ENCODE results near the gene DCUN1D2. TPM values are rescaled to one million over a fixed set of nuclear protein-coding genes. Genes with fewer than 3 reads are reported as not detected.

The DCUN1D2 gene
- total RNA-seq, 1 experiment from 2014 or later = 11.6 TPM

DNA sequence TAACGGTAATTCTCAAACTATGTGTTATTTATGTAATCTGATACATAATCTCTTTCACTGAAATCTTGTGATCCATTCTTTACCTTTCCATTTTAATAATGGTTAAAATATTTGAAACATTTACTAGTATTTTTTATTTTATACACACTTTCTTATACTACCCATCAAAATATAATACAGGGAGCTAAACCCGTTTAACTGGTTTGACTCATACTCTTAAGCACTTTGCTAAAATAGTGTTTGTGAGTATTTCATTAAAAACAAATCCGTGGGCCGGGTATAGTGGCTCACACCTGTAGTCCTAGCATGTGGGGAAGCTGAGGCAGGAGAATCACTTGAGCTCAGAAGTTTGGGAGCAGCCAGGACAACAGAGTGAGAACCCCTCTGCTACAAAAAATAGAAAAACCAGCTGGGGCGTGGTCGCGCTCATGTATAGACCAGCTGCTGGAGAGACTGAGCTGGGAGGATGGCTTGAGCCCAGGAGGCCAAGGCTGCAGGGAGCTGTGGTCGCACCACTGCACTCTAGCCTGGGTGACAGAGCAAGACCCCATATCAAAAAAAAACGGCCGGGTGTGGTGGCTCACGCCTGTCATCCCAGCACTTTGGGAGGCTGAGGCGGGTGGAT lies 43.8 kb upstream of the DCUN1D2 start:
- Histone ChIP-seq H3K27ac (ENCODE audit: low read length) (no peak overlapping the region), H3K27me3 (ENCODE audit: low read length) (no peaks in the 10 kb centered on the region), H3K4me3 (ENCODE audit: low read length) (no peak overlapping the region), H3K9me3 (ENCODE audit: low read length) (no peaks in the 10 kb centered on the region), H3K9ac (ENCODE audit: low read length) (no peak overlapping the region), H2AFZ (ENCODE audit: low read length) (no peak overlapping the region), H3K4me2 (ENCODE audit: low read length) (no peak overlapping the region), H3K4me1 (ENCODE audit: insufficient read depth, low read length) (peaks cover 16% of the 10 kb centered on the region), H3F3A (ENCODE audit: low read length, unreplicated experiment) (no peaks in the 10 kb centered on the region), H3K79me2 (ENCODE audit: low read length) (no peaks in the 10 kb centered on the region), H3K36me3 (ENCODE audit: low read depth, low read length) (peaks cover 4% of the 10 kb centered on the region; the same call in 1 of the 2 replicates), H4K20me1 (ENCODE audit: low read length) (no peaks in the 10 kb centered on the region), H3K9me2 (replicated peaks; ENCODE audit: low read length) (no peaks in the 10 kb centered on the region)
- ChIA-PET CTCF (no interaction called here), POLR2A (ENCODE audit: unreplicated experiment) (no interaction called here)
- ATAC-seq (peak; percentile 31; the same call in 1 of the 2 replicates), DNase-seq (peak; percentile 54)
- BruUV-seq (replicated peaks) = TSS peak; percentile 17
- intact Hi-C loops (cut with micrococcal nuclease) = no loop called here
- TF ChIP-seq EZH2phosphoT487 (IDR thresholded peaks at IDR 0.05; ENCODE audit: borderline replicate concordance, low read length) = no peak
- TF ChIP-seq CTCF (conservative IDR thresholded peaks at IDR 0.05; ENCODE audit: low read depth, low read length) = no peak
- TF ChIP-seq EZH2 (IDR thresholded peaks at IDR 0.05; ENCODE audit: low read length, unreplicated experiment) = no peak

DNA sequence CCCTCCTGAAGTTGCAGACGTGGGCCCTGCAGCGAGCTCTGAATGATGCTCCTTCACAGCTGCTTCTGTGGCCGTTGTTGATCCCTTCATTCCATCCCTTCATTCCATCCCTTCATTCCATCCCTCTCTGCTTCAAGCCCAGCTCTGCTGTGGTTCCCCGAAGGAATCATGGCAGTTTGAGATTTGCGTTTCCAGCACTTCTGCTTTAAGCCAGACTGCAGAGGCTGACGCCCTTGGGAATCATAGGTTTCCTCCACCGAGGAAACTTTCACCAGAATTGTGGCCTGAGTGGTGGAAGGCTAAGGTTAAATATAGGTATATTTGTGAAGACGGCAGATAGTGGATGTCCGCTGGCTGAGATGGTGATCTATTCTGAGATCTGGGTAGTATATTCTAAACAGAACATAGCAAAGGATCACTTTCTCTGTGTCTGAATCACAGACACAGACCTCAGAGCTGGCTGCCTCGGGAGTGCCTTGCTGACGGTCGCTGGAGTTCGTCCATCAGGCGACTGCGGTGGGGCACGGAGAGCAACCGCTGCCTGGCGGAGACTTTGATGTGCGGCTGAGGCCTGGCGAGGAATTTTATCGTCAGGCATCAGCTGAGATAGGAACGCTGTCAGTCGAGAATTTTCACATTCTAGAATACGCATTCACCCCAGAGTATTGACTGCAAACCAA lies 42.8 kb upstream of the DCUN1D2 start:
- Histone ChIP-seq H3K9me3 (ENCODE audit: low read length) (no peaks in the 10 kb centered on the region), H3K4me1 (ENCODE audit: insufficient read depth, low read length) (peaks cover 15% of the 10 kb centered on the region), H3F3A (ENCODE audit: low read length, unreplicated experiment) (no peaks in the 10 kb centered on the region), H3K36me3 (ENCODE audit: low read depth, low read length) (peaks cover 4% of the 10 kb centered on the region; the same call in 1 of the 2 replicates), H3K27ac (ENCODE audit: low read length) (no peak overlapping the region), H3K4me3 (ENCODE audit: low read length) (no peak overlapping the region), H3K27me3 (ENCODE audit: low read length) (no peaks in the 10 kb centered on the region), H3K4me2 (ENCODE audit: low read length) (no peak overlapping the region), H3K9ac (ENCODE audit: low read length) (no peak overlapping the region), H2AFZ (ENCODE audit: low read length) (no peak overlapping the region), H3K79me2 (ENCODE audit: low read length) (no peaks in the 10 kb centered on the region), H4K20me1 (ENCODE audit: low read length) (no peaks in the 10 kb centered on the region), H3K9me2 (replicated peaks; ENCODE audit: low read length) (no peaks in the 10 kb centered on the region)
- ChIA-PET CTCF (no interaction called here), POLR2A (ENCODE audit: unreplicated experiment) (interaction anchor here (0.5 kb wide), 1 partner anchor 38 kb away, joined by 3 read pairs; no protein-coding TSS in a partner anchor)
- TF ChIP-seq EZH2phosphoT487 (IDR thresholded peaks at IDR 0.05; ENCODE audit: borderline replicate concordance, low read length) = no peak
- no peak for TF ChIP-seq EZH2 (IDR thresholded peaks at IDR 0.05; ENCODE audit: low read length, unreplicated experiment)
- no peak for TF ChIP-seq CTCF (conservative IDR thresholded peaks at IDR 0.05; ENCODE audit: low read depth, low read length)
- BruUV-seq (replicated peaks) = no TSS peak
- DNase-seq (no peak), ATAC-seq (no peak)
- intact Hi-C loops (cut with micrococcal nuclease) = no loop called here

All from PC-3 (cell line).